Nephron (organoid): Measurements from ENCODE around the gene CAPZA2.
A peak's percentile ranks its signal among the peaks of the same experiment; 100 is the strongest.

ENCODE experiments used
- H3K27ac Mint-ChIP-seq, 3 experiments: 2 replicates each; pipeline ENCODE4 v1.8.0; 2020; ENCODE audit warnings: mixed read lengths in 3 of 3, mild to moderate bottlenecking in 2 of 3, moderate library complexity in 1 of 3
- H3K27me3 Mint-ChIP-seq: 2 replicates; pipeline ENCODE4 v1.8.0; 2021; ENCODE audit warnings: low read depth, mild to moderate bottlenecking, moderate library complexity, mixed read lengths
- H3K36me3 Mint-ChIP-seq: 2 replicates; pipeline ENCODE4 v1.8.0; 2020; ENCODE audit warnings: low read depth, mixed read lengths
- H3K4me1 Mint-ChIP-seq: 2 replicates; pipeline ENCODE4 v1.8.0; 2020; ENCODE audit warnings: mixed read lengths
- H3K4me3 Mint-ChIP-seq, 3 experiments: 2 replicates each; pipeline ENCODE4 v1.8.0; 2020; ENCODE audit warnings: mild to moderate bottlenecking in 3 of 3, mixed read lengths in 3 of 3, moderate library complexity in 2 of 3
- H3K9me3 Mint-ChIP-seq: 2 replicates; pipeline ENCODE4 v1.8.0; 2020; ENCODE audit warnings: mixed read lengths
- TF ChIP-seq, protein P1 (sequence below), 3 experiments: fragments of 200-600 bp; sonication (generic); IDR thresholded peaks; one replicate each; pipeline ENCODE4 v1.5.0; 2021; ENCODE audit warnings: antibody characterized with exemption in 3 of 3; ENCODE audit not compliant: unreplicated experiment in 3 of 3

Gene CAPZA2

DNA sequence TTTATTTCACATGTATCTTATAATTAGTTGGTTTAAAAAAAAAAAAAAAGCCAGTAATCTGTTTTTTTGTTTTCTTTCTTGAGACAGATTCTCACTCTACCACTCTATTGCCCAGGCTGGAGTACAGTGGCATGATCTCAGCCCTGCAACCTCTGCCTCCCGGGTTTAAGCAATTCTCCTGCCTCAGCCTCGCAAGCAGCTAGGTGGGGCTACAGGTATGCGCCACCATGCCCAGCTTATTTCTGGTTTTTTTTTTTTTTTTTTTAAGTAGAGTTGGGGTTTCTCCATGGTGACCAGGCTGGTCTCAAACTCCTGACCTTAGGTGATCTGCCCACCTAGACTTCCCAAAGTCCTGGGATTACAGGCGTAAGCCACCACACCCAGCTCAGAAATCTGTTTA, 34.1 kb upstream of the CAPZA2 start:
- Mint-ChIP-seq H3K27me3 (no peaks in the 10 kb centered on the region), H3K27ac (no peak overlapping the region), H3K4me1 (no peaks in the 10 kb centered on the region), H3K4me3 (no peak overlapping the region), H3K36me3 (no peaks in the 10 kb centered on the region), H3K9me3 (peaks cover 16% of the 10 kb centered on the region)
- TF ChIP-seq, protein P1, sequence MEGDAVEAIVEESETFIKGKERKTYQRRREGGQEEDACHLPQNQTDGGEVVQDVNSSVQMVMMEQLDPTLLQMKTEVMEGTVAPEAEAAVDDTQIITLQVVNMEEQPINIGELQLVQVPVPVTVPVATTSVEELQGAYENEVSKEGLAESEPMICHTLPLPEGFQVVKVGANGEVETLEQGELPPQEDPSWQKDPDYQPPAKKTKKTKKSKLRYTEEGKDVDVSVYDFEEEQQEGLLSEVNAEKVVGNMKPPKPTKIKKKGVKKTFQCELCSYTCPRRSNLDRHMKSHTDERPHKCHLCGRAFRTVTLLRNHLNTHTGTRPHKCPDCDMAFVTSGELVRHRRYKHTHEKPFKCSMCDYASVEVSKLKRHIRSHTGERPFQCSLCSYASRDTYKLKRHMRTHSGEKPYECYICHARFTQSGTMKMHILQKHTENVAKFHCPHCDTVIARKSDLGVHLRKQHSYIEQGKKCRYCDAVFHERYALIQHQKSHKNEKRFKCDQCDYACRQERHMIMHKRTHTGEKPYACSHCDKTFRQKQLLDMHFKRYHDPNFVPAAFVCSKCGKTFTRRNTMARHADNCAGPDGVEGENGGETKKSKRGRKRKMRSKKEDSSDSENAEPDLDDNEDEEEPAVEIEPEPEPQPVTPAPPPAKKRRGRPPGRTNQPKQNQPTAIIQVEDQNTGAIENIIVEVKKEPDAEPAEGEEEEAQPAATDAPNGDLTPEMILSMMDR (IDR thresholded peaks at IDR 0.05; ENCODE audit: unreplicated experiment in 3 of 3), result no peak

DNA sequence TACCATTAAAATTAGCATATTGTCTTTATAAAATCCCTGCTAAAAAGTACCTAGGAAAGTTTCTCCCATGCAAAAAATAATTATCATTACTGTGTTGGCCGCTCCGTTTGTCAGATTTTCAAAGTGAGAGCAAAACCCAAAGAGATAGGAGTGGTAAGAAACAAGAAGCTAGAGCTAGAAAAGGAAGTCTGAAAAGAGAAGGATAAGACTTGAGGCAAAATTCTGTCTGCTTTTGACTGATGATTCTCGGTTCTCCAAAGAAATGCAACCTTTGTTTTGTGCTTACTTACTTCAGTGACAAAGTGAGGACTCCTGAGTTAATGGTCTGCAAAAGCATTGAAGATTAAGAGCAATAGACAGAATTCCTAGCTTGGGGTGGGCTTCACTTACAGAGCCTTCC, 33.3 kb upstream of the CAPZA2 start:
- peaks cover 12% of the 10 kb centered on the region for H3K9me3 Mint-ChIP-seq
- H3K4me1 Mint-ChIP-seq, result no peaks in the 10 kb centered on the region
- TF ChIP-seq, protein P1 (IDR thresholded peaks at IDR 0.05; ENCODE audit: unreplicated experiment in 3 of 3), result no peak
- H3K27me3 Mint-ChIP-seq, result no peaks in the 10 kb centered on the region
- no peak overlapping the region for H3K27ac Mint-ChIP-seq
- H3K36me3 Mint-ChIP-seq, result no peaks in the 10 kb centered on the region
- H3K4me3 Mint-ChIP-seq, result no peak overlapping the region

DNA sequence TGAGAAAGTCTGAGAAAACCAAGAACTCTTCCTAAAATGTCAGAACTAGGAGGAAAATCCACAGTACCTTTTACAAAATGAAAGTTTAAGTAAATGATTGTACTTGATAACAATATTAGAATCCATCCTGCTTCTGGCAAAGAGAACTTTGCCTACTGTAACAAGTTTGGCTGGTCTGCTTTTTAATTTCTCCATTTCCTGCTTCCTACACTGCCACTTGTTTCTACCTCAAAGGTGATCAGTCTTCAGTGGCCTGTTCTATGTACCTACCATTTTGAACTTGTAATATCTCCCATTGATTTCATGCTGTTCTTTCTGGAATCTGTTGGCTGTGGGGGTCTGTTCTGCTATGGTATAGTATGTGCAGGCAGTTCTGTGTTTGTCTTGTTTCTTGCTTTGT, 32.9 kb upstream of the CAPZA2 start:
- no peaks in the 10 kb centered on the region for H3K36me3 Mint-ChIP-seq
- H3K4me1 Mint-ChIP-seq, result no peaks in the 10 kb centered on the region
- peaks cover 3% of the 10 kb centered on the region for H3K27me3 Mint-ChIP-seq
- H3K4me3 Mint-ChIP-seq, result no peak overlapping the region
- TF ChIP-seq, protein P1 (IDR thresholded peaks at IDR 0.05; ENCODE audit: unreplicated experiment in 3 of 3), result no peak
- no peak overlapping the region for H3K27ac Mint-ChIP-seq
- peaks cover 7% of the 10 kb centered on the region for H3K9me3 Mint-ChIP-seq

DNA sequence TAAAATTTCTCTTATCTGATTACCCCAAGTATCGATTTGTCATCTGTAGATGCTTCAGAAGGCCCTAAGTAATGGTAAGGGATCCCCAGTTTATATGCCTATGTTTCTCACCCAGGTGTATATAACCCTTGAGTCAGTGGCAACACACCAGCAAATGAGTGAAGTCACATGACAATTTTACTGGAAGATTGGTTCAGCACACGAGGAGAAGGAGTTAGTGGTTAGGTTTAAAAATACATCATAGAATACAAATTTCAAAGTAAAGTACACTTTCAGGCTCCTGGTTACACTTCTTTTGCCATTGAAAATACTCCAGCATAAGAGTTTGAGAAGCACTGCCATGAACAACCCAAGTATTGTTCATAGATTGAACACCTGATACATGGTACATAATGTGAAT, 29.7 kb upstream of the CAPZA2 start:
- Mint-ChIP-seq H3K27me3 (peaks cover 4% of the 10 kb centered on the region), H3K9me3 (no peaks in the 10 kb centered on the region), H3K4me3 (no peak overlapping the region), H3K4me1 (no peaks in the 10 kb centered on the region), H3K27ac (no peak overlapping the region), H3K36me3 (no peaks in the 10 kb centered on the region)
- TF ChIP-seq, protein P1 (IDR thresholded peaks at IDR 0.05; ENCODE audit: unreplicated experiment in 3 of 3), result no peak

DNA sequence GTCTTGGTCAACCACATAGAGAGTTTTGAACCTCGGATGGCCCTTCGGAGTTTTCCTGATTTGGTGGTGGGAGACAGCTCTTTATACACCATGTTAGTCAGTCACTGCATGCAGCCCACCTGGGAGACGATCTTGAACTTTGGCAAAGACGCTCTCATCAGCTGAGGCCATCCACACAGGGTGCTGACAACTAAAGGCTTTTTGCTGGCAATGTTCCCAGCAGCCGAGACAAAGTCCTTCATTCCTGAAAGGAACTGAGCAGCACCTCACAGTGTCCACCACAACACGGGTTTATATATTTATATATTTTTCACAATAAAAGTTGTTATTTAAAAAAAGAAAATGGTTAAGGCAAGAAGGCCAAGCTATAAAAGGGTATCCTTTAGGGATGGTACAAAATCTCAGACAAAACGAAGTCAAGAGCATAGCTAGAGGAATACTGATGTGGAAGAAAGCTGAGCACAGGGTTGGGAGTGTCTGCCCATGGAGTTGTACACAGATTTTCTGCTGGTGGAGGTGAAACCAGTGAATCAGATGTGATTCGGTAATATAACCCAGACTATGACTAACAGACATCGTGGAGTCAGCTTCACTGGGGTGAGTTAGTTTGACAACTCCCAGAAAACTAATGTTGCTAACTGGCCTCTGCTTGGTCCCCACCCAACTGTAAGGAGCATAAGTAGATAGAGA, 27.4 kb upstream of the CAPZA2 start:
- H3K27ac Mint-ChIP-seq, result peak overlapping the region in 1 of 3 experiments; percentile 66
- H3K4me1 Mint-ChIP-seq, result no peaks in the 10 kb centered on the region
- H3K9me3 Mint-ChIP-seq, result no peaks in the 10 kb centered on the region
- peaks cover 4% of the 10 kb centered on the region for H3K27me3 Mint-ChIP-seq
- no peaks in the 10 kb centered on the region for H3K36me3 Mint-ChIP-seq
- TF ChIP-seq, protein P1 (IDR thresholded peaks at IDR 0.05; ENCODE audit: unreplicated experiment in 3 of 3), result no peak
- no peak overlapping the region for H3K4me3 Mint-ChIP-seq

DNA sequence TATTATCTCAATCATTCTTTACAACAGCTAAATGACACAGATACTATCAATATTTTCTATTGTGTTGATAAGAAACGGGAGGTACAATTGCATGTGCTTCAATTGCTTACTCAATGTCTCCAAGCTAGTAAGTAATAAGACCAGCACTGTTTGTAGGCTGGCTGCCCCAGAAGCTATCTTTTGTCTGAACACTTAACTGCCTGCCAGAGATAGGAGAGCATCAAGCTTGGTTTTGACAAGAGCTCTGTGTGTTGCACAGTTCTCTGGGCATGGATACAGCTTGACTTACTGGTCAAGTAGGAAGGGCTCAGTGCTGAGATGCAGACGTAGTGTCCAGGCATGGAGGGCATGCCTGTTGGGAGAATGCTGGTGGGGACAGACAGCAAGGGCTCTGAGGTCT, 26.3 kb upstream of the CAPZA2 start:
- H3K4me1 Mint-ChIP-seq, result no peaks in the 10 kb centered on the region
- no peaks in the 10 kb centered on the region for H3K9me3 Mint-ChIP-seq
- H3K36me3 Mint-ChIP-seq, result no peaks in the 10 kb centered on the region
- H3K27me3 Mint-ChIP-seq, result peaks cover 4% of the 10 kb centered on the region
- H3K27ac Mint-ChIP-seq, result no peak overlapping the region
- TF ChIP-seq, protein P1 (IDR thresholded peaks at IDR 0.05; ENCODE audit: unreplicated experiment in 3 of 3), result no peak
- H3K4me3 Mint-ChIP-seq, result no peak overlapping the region
